Dedifferentiated amniotic fluid mesenchymal stem cell (primary cell): ENCODE data around the gene NME4.
A peak's percentile ranks its signal among the peaks of the same experiment; 100 is the strongest.

Experiments
- DNase-seq: peaks from one replicate; pipeline ENCODE4 v3.0.0-alpha.2; 2016; ENCODE audit errors: extremely low spot score

NME4 gene

GRCh38 chr16:363766-364490 is 33.1 kb upstream of the NME4 start:
- DNase-seq: no peak

DNA sequence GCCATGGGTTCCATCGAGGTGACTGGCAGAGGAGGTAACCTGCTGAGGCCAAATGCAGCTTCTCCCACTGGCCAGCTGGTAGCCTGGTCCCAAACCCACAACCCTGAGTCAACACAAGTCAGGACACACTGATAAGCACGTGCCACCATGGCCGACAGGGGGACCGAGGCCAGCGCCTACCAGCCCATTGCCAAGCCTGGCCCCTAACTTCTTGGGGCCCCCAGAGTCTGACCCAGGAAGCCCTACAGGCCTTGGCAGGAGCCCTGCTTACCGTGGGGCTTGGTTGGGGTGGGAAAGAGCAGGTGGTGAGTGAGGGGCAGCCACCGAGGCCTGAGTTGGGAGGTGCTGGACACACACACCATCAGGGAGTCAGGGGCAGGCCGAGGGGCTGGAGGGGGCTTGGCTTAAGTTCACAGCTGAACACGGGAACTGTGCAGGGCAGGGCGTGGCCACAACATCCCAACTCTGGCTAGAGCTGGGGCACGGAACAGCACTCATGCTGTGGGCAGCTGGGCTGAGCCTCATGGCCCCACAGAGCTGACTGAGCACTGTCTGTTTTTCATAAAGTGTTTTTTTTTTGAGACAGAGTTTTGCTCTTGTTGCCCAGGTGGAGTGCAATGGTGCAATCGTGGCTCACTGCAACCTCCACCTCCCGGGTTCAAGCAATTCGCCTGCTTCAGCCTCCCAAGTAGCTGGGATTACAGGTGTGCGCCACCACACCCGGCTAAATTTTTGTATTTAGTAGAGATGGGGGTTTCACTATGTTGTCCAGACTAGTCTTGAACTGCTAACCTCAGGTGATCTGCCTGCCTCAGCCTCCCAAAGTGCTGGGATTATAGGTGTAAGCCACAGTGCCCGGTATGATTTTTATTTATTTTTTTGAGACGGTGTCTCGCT is 32.2 kb upstream of the NME4 start:
- no peak for DNase-seq

DNA sequence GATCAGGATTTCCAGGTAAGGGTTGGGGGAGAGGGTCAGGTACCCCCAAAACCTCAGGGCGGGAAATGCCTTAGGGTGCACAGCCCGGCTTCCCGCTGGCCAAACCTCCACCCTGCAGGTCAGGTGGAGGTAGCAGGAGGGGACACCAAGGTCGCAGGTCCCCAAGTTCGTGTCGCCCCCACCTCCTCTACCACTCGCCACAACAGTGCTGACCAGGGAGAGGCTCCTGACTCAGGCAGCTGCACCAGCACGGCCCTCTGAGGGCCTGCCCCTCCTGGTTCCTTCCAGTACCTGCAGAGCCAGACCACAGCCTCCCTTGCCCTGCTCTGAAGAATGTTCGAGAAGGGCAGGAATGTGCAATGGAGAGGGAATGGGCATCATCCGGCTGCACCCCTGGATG is 30.5 kb upstream of the NME4 start:
- no peak for DNase-seq

- DNase-seq: no peak
Observed at GRCh38 chr16:367333-367903, 29.6 kb upstream of the NME4 start.

- no peak for DNase-seq
Observed at GRCh38 chr16:368388-369158, 28.4 kb upstream of the NME4 start.

- DNase-seq: no peak
Observed at GRCh38 chr16:369275-369865, 27.6 kb upstream of the NME4 start.

DNA sequence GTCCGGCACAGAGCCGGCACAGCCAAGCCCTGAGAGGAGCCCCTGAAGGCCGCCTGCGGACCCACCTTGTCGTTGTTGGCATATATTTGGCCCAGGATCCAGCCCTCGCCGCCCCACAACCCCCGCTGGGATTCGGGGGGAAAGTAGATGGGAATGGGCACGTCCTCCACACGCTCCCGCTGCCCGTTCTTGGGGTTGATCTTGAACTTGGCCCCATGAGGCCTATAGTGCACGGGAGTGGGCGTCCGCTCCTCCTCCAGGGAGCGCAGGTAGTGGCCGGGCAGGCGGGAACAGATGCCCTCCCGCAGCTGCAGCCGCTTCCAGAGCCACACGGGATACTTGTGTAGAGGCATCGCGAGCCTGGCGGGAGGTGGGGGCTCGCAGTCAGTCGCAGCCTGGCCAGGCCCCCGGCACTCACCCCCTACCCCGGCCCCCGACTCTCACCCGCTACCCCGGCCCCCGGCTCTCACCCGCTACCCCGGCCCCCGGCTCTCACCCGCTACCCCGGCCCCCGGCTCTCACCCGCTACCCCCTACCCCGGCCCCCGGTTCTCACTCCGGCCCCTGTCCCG is 27.0 kb upstream of the NME4 start:
- DNase-seq: no peak

- peak; percentile 96 for DNase-seq
Observed at GRCh38 chr16:370443-370842, 26.6 kb upstream of the NME4 start, which contains the start of gene MRPL28. Gene MRPL28, minus strand, starts transcription at chr16:370538. Its CDS starts 320 bp downstream, at chr16:370218.

DNA sequence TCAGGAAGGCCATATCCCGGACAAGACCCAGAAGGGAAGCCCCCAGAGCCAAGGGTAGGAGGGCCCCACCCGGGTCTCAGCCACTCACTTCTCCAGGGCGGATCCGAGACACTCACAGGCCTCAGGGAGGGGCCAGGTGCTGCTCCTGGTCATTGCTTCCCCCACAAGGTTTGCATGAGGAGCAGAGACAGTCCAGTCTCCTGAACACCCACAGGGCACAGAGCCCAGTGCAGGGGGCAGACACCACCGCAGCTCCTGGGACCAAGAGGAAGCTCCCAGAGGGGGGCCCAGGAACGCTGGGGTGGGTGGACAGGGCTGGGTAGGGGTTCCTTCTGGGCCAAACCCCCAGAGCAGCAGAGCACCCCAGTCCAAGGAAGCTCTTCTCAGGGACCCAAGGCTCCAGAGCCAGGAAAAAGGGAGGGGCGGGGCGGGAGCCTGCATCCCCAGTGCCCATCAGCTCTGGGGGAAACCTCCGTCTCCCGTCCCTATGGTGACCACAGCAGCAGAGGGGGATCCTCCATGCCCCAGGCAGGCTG is 26.0 kb upstream of the NME4 start:
- DNase-seq: no peak

DNA sequence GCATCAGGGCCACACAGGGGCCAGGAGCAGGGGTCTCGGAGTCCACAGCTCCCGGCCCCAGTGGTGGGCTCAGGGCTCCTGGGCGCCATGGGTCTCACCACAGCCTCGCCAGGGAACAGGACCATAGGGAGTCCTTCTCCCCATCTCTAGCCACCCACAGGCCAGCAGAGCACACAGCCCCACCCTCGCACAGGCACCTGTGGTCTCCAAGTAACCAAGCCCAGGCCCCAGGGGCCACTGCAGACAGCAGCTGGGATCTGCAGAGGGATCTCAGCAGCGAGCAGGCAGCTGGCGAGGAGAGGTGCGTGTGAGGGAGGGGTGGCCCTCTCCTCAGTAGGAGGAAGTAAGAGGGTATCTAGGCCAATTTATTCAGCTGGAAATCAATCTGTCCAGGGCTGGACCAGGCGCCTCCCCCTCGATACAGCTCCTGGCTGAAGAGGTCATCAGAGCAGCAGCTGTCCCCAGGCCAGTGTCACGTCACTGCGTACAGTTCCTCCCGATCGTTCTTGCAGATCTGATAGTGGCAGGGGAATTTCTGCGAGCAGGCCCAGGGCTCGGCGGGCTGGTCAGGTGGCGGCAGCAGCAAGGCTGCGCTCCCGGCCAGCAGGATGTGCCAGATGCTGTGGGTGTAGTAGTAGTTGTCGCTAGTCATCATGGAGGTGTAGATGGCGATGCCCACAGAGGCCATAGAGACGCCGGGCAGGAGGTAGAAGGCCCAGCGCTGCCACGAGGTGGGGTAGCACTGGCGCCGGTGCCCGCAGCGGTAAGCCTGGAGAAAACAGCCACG is 25.3 kb upstream of the NME4 start:
- no peak for DNase-seq

- no peak for DNase-seq
Observed at GRCh38 chr16:372302-372983, 24.6 kb upstream of the NME4 start.

GRCh38 chr16:373020-373598 is 23.9 kb upstream of the NME4 start:
- no peak for DNase-seq

GRCh38 chr16:373848-374615 is 23.0 kb upstream of the NME4 start:
- DNase-seq: no peak

DNA sequence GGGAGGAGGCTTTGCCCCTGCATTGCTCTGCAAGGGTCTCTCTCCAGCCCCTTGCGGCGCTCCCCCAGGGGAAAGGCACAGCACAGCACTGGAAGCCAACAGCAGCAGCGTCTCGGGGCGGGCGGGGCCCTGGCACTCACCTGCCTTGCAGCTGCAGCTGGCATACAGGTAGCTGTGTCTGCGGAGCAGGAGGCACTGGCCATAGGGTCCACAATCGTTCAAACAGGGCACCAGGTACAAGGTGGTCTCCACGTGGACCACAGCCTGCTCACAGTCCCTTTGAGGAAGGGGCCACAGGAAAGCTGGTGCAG is 22.4 kb upstream of the NME4 start:
- no peak for DNase-seq

- DNase-seq: no peak
Observed at GRCh38 chr16:375212-375611, 21.8 kb upstream of the NME4 start.

DNA sequence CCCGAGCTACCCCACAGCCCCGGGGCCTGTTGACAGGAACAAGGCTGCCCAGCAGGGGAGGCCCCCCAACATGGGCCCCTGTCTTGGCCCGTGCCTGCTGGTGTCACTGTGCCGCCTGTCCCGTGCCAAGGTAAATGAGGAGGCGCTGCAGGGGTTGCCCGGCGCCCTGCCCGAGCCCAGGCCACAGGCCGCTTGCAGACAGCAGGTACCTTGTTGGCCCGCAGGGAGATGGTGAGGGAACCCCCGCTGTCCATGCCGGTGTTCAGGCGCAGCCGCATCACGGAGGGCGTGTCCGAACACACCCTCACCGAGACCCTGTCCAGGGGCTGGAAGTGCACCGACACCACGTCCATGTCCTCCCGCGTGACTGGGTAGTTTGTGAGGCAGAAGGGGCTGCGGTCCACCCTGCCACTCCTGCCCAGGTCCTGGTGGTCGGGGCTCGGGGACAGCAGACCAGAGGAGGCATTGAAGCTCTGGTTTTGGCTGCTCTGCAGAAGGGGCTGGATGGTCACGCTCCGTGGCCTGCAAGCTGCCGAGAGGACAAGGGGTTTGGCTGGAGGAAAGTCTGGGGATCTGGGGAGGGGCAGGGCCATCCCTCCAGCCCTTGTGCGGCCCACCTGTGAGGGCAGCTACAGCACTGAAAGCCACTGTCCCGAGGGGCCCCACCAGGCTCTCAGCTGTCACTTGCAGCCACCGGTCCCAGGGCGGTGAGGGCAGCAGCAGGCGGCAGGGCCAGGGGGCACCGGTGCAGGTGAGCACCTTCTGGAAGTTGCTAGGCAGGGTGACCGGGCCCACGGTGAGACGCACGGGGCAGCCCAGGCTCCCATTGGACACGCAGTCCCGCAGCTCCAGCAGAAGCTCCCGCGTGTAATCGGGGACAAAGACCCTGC is 20.8 kb upstream of the NME4 start:
- DNase-seq: no peak

- no peak for DNase-seq
Observed at GRCh38 chr16:376817-377418, 20.1 kb upstream of the NME4 start.
